Esophagus squamous epithelium (tissue), 4 donors: Measurements from ENCODE around the gene CENPQ.

Source experiments
- POLR2A ChIP-seq, 4 donors: fragments of 450-650 bp; IDR thresholded peaks; one replicate each; pipeline ENCODE4 v1.6.1; 2017; ENCODE audit warnings: antibody characterized with exemption in 4 of 4, mild to moderate bottlenecking in 4 of 4, moderate library complexity in 3 of 4
- TF ChIP-seq, protein P1 (sequence below), 6 experiments: fragments of 450-650 bp in 4 of 6; fragments of 200-600 bp in 2 of 6; sonication (generic) in 2 of 6; IDR thresholded peaks; one replicate each; pipeline ENCODE4 v1.5.1; 2016 to 2019; ENCODE audit warnings: antibody characterized with exemption in 6 of 6, mild to moderate bottlenecking in 4 of 6, moderate library complexity in 4 of 6

DNA sequence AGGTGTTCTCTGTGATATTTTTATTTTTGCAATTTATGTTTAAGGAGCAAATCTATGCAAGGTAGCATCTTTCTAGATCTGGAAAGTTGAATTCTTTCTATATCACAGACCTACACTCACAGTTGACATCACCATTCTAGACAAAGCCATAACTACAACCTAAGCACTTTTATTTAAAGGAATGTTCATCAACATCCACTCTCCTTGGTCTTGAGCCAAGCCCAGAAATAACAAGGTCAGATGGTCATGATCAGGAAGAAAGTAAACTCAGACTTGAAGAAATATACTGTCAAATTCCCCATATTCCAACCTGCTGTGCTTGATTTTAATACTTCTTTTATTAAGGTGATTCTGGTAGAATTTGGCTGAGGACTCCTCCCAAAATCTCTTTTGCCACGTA, 32.3 kb upstream of the CENPQ start:
- TF ChIP-seq, protein P1, sequence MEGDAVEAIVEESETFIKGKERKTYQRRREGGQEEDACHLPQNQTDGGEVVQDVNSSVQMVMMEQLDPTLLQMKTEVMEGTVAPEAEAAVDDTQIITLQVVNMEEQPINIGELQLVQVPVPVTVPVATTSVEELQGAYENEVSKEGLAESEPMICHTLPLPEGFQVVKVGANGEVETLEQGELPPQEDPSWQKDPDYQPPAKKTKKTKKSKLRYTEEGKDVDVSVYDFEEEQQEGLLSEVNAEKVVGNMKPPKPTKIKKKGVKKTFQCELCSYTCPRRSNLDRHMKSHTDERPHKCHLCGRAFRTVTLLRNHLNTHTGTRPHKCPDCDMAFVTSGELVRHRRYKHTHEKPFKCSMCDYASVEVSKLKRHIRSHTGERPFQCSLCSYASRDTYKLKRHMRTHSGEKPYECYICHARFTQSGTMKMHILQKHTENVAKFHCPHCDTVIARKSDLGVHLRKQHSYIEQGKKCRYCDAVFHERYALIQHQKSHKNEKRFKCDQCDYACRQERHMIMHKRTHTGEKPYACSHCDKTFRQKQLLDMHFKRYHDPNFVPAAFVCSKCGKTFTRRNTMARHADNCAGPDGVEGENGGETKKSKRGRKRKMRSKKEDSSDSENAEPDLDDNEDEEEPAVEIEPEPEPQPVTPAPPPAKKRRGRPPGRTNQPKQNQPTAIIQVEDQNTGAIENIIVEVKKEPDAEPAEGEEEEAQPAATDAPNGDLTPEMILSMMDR (IDR thresholded peaks at IDR 0.05) = no peak
- no peak for TF ChIP-seq POLR2A (IDR thresholded peaks at IDR 0.05)
